HEK293T (cell line): ENCODE measurements around the gene NRG2.
A peak's percentile ranks its signal among the peaks of the same experiment; 100 is the strongest.

ENCODE experiments used
- CTCF ChIA-PET: fragments of 350-600 bp; formaldehyde crosslinking; extraction: SDS; loops from one replicate; lab custom pipeline; 2021; ENCODE audit warnings: antibody characterized with exemption, inconsistent platforms; lab: Yijun Ruan, JAX
- POLR2A ChIA-PET: fragments of 350-600 bp; formaldehyde crosslinking; extraction: SDS; loops from one replicate; lab custom pipeline; 2020; ENCODE audit warnings: antibody characterized with exemption, inconsistent platforms; lab: Yijun Ruan, JAX
- DNase-seq: peaks from one replicate; pipeline ENCODE4 v3.0.0; 2012; ENCODE audit warnings: mixed read lengths; ENCODE audit errors: extremely low spot score
- ARNT ChIP-seq: fragments of 450-650 bp; IDR thresholded peaks from 2 replicates; pipeline ENCODE4 v1.6.1; 2017; ENCODE audit warnings: mild to moderate bottlenecking
- BHLHE40 ChIP-seq: fragments of 450-650 bp; IDR thresholded peaks from 2 replicates; pipeline ENCODE4 v1.6.1; 2016; ENCODE audit warnings: mild to moderate bottlenecking, moderate library complexity, borderline replicate concordance
- CTBP1 ChIP-seq: fragments of 450-650 bp; IDR thresholded peaks from 2 replicates; pipeline ENCODE4 v1.6.1; 2016; ENCODE audit warnings: borderline replicate concordance
- ELF4 ChIP-seq: fragments of 450-650 bp; IDR thresholded peaks from 2 replicates; pipeline ENCODE4 v1.6.1; 2017; ENCODE audit warnings: antibody characterized with exemption
- FOXA1 ChIP-seq: fragments of 450-650 bp; IDR thresholded peaks from 2 replicates; pipeline ENCODE4 v1.6.1; 2016; ENCODE audit warnings: mild to moderate bottlenecking
- FOXK2 ChIP-seq: fragments of 450-650 bp; IDR thresholded peaks from 2 replicates; pipeline ENCODE4 v1.6.1; 2016; ENCODE audit warnings: mild to moderate bottlenecking
- FOXM1 ChIP-seq: fragments of 450-650 bp; IDR thresholded peaks from 2 replicates; pipeline ENCODE4 v1.6.1; 2017; ENCODE audit warnings: mild to moderate bottlenecking, borderline replicate concordance
- HDGF ChIP-seq: fragments of 450-650 bp; IDR thresholded peaks from 2 replicates; pipeline ENCODE4 v1.6.1; 2017; ENCODE audit warnings: antibody characterized with exemption, borderline replicate concordance
- L3MBTL2 ChIP-seq: fragments of 450-650 bp; conservative IDR thresholded peaks from 2 replicates; pipeline ENCODE4 v1.6.1; 2016; ENCODE audit warnings: mild to moderate bottlenecking
- LEF1 ChIP-seq: fragments of 450-650 bp; IDR thresholded peaks from 2 replicates; pipeline ENCODE4 v1.6.1; 2017; ENCODE audit warnings: mild to moderate bottlenecking, borderline replicate concordance
- NFRKB ChIP-seq: fragments of 450-650 bp; IDR thresholded peaks from 2 replicates; pipeline ENCODE4 v1.6.1; 2016; ENCODE audit warnings: mild to moderate bottlenecking, moderate library complexity
- SP1 ChIP-seq: fragments of 450-650 bp; IDR thresholded peaks from 2 replicates; pipeline ENCODE4 v1.6.1; 2017
- SUZ12 ChIP-seq: fragments of 450-650 bp; IDR thresholded peaks from 2 replicates; pipeline ENCODE4 v1.6.1; 2016; ENCODE audit warnings: mild to moderate bottlenecking
- TARDBP ChIP-seq: fragments of 450-650 bp; IDR thresholded peaks from 2 replicates; pipeline ENCODE4 v1.6.1; 2016
- ZNF384 ChIP-seq: fragments of 450-650 bp; IDR thresholded peaks from 2 replicates; pipeline ENCODE4 v1.6.1; 2016
- TF ChIP-seq, protein P1 (sequence below): fragments of 450-650 bp; IDR thresholded peaks from 2 replicates; pipeline ENCODE4 v1.6.1; 2016

The NRG2 gene

DNA sequence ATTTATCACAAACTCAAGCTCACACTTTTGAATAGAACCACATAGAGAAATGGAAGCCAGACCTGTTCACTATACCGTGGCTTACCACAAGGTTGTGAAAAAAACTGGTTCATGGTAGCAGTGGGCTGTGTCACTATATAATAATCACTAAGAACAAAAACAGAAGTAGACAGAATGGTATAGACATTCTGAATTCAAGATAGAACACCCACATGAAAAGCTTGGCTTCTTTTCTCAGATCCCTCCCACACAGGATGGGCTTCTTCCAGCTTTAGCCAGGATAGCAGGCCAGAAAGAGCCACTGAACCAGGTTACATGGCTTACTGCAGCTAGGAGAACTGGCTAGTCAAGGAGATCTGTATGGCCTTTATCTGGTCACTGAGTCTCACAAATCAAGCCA is 6.1 kb upstream of the NRG2 start:
- TF ChIP-seq, protein P1, sequence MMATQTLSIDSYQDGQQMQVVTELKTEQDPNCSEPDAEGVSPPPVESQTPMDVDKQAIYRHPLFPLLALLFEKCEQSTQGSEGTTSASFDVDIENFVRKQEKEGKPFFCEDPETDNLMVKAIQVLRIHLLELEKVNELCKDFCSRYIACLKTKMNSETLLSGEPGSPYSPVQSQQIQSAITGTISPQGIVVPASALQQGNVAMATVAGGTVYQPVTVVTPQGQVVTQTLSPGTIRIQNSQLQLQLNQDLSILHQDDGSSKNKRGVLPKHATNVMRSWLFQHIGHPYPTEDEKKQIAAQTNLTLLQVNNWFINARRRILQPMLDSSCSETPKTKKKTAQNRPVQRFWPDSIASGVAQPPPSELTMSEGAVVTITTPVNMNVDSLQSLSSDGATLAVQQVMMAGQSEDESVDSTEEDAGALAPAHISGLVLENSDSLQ, result no peak
- TF ChIP-seq ZNF384 (no peak), LEF1 (no peak), NFRKB (no peak), BHLHE40 (no peak), ELF4 (no peak), ARNT (no peak), FOXM1 (no peak), TARDBP (no peak), L3MBTL2 (no peak), SUZ12 (no peak)
- ChIA-PET CTCF (interaction anchor here (0.6 to 0.7 kb wide), 2 partner anchors 52 to 130 kb away, joined by 3 to 6 read pairs; no protein-coding TSS in a partner anchor), POLR2A (no interaction called here)
- no peak for DNase-seq

DNA sequence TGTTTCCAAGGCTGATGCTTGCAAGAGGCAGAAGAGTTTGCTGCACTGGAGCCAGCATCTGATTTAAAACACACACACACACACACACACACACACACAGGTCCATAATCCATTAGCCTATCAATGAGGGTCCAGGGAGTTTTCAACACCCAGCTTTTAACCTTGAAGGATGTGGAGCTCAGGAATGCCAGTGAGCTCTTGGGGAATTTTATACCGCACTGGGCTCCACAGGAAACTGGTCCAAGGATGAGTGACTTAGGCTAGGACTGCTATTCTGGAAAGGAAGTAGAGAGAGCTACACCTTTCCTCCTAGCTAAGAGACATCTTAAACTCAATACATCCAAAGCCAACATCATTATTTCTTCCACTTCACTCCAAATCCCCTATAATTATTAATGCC is 942 bp upstream of the NRG2 start:
- DNase-seq, result no peak
- CTCF ChIA-PET, result interaction anchor here (0.7 to 4.7 kb wide), 9 partner anchors 11 to 329 kb away, joined by 3 to 26 read pairs (median 4); no protein-coding TSS in a partner anchor
- TF ChIP-seq ARNT, result no peak
- no peak for TF ChIP-seq FOXA1
- TF ChIP-seq, protein P1, result no peak
- TF ChIP-seq BHLHE40, result no peak
- TF ChIP-seq FOXM1, result no peak
- no peak for TF ChIP-seq SP1
- TF ChIP-seq ZNF384, result no peak
- no peak for TF ChIP-seq ELF4
- no peak for TF ChIP-seq HDGF
- no peak for TF ChIP-seq FOXK2
- TF ChIP-seq SUZ12, result no peak
- no peak for TF ChIP-seq TARDBP
- no peak for TF ChIP-seq LEF1
- TF ChIP-seq NFRKB, result no peak
- TF ChIP-seq L3MBTL2, result no peak
- TF ChIP-seq CTBP1, result no peak
- POLR2A ChIA-PET, result interaction anchor here (1.5 kb wide), 1 partner anchor 64 kb away, joined by 4 read pairs; no protein-coding TSS in a partner anchor

DNA sequence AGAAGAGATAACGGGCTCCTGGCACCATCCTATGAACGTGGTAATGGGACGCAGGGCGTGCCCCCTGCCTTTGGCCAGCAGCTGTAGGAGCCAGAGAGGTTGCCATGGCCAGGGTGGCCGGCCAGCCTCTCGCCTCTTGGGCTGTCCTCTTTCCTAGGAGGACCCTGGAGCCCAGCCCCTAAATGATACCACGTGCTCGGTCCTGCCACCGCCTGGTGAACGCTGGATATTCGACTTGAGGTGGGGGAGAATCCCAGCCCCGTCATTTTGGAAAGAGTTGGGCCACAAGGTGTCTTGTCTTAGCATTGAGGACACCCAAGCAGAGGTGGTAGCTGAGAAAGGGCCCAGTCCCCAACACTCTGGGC is 391 bp upstream of the NRG2 start:
- ChIA-PET POLR2A (interaction anchor here (1.0 to 1.5 kb wide), 3 partner anchors 11 to 64 kb away, joined by 3 to 4 read pairs (median 3); no protein-coding TSS in a partner anchor), CTCF (interaction anchor here (0.6 to 4.7 kb wide), 18 partner anchors 10 to 256 kb away, joined by 3 to 26 read pairs (median 4); no protein-coding TSS in a partner anchor)
- peak; percentile 73; the same call in 1 of the 2 replicates for TF ChIP-seq L3MBTL2
- TF ChIP-seq SUZ12, result no peak
- peak; percentile 62 for DNase-seq

DNA sequence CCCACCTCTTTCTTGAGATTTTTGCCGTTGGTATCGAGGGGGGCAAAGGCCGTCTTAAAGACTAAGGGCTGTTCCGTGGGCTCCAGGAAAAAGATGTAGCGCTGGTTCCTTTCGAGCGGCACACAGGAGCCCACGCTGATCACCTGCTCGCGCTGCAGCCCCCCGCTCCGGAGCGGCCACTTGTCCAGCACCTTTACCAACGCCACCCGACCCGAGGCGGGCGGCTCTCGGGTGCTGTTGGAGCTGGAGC is 781 bp downstream of the NRG2 start:
- POLR2A ChIA-PET, result interaction anchor here (1.1 to 1.3 kb wide), 2 partner anchors 28 to 31 kb away, joined by 3 read pairs; no protein-coding TSS in a partner anchor
- TF ChIP-seq HDGF (no peak), SP1 (no peak), FOXM1 (no peak), ELF4 (no peak)
- DNase-seq, result no peak
- CTCF ChIA-PET, result interaction anchor here (1.4 to 4.7 kb wide), 3 partner anchors 13 to 73 kb away, joined by 4 to 26 read pairs (median 11); no protein-coding TSS in a partner anchor

DNA sequence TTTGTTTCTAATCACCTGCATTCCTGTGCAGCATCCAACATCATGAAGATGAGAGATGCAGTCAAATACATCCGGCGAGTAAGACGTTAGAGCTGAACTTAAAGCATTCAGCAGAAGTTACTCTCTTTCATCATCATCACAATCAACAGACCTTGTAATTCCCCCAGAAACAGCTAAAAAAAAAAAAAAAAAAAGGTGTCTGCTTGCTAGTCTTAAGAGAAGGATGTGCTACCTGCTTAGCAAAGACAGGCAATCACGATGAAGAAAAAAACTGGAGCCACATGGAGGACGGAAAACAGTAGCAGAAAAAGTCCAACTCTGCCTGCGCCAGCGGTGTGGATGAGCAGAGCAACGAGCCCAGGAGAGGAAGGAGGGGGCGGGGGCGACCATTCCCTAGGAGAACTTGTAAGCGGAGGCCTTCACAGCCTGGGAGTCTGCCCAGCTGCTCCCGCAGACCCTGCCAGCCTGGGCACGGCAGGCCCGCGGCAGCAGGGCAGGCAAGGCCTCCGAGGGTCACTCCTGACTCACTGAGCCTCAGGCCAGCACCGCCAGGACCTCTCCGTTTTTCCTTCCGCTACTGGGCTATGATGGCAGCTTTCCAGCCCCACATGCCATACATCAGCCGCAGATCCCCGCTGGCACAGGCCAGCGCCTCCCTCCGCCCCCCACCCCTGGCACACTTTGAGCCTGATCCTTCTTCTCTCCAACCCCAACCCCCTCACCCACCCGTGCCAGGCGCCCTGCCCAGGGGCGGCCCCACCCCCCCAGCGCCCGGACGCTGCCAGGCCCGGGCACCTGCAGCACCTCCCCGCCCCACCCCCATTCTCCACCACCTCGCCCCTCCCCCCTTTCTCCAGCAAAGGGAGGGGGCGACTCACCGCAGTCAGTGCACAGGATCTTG is 1.4 kb downstream of the NRG2 start:
- ChIA-PET POLR2A (interaction anchor here (0.8 to 1.4 kb wide), 3 partner anchors 14 to 80 kb away, joined by 3 read pairs; no protein-coding TSS in a partner anchor), CTCF (interaction anchor here (0.6 to 4.7 kb wide), 4 partner anchors 73 to 473 kb away, joined by 3 to 26 read pairs (median 4); no protein-coding TSS in a partner anchor)
- TF ChIP-seq L3MBTL2, result no peak
- TF ChIP-seq FOXK2, result no peak
- TF ChIP-seq SP1, result no peak
- TF ChIP-seq ELF4, result no peak
- no peak for TF ChIP-seq BHLHE40
- DNase-seq, result peak; percentile 52

DNA sequence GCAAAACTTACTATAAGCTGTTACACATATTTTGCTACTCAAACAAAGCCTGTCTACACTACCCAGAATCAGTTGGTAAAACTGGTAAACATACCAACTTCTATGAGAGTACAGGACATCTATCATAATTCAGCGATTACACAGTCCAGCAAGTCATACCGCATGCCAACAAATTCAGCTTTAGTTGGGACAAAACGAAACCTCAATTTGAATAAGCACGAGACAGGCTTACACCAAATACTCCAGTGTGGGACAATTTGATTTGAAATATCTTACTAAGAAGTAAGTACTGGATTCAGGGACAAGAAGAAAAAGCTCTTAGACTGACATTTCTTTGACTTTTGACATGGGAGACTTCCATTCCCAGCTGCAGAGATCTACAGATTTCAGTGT is 2.0 kb downstream of the NRG2 start:
- TF ChIP-seq TARDBP, result no peak
- DNase-seq, result no peak
- POLR2A ChIA-PET, result interaction anchor here (0.8 to 1.4 kb wide), 2 partner anchors 15 to 79 kb away, joined by 3 read pairs; no protein-coding TSS in a partner anchor
- CTCF ChIA-PET, result interaction anchor here (0.6 to 4.7 kb wide), 4 partner anchors 72 to 474 kb away, joined by 3 to 26 read pairs (median 4); no protein-coding TSS in a partner anchor

DNA sequence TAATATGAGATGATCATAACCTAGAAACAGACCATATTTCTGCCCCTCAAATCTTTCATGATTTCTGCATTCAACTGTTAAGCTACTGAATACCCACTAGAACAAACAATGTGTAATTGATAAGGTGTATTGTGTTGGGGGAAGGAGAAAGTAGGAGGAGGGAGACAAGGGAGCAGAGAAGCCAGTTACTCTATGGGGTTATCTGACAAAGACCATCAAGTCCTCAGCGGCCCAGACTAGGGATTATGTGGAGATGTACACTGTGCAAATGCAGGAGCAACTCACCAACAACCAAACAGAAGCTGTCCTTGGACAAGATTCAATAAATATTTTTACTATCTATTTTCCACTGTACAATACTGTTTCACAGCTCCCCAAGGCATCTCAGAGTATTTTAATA is 2.7 kb downstream of the NRG2 start:
- ChIA-PET POLR2A (interaction anchor here (1.4 kb wide), 1 partner anchor 79 kb away, joined by 3 read pairs; no protein-coding TSS in a partner anchor), CTCF (interaction anchor here (0.9 to 4.7 kb wide), 2 partner anchors 72 to 312 kb away, joined by 3 to 26 read pairs; no protein-coding TSS in a partner anchor)
- DNase-seq, result no peak
- TF ChIP-seq CTBP1, result no peak
- TF ChIP-seq TARDBP, result no peak
- no peak for TF ChIP-seq BHLHE40
- TF ChIP-seq NFRKB, result no peak
